NCI-H2107 treated with DMSO at 0.1 percent for 48 hours (cell line): Measurements from ENCODE around the gene ODAD4.

Experiments
- DNase-seq: peaks from one replicate; lab custom pipeline; 2025; ENCODE audit not compliant: unreplicated experiment; lab: John Stamatoyannopoulos, UW

The ODAD4 gene

GRCh38 chr17:41967921-41968578 is 37.6 kb downstream of the ODAD4 start:
- DNase-seq: no peak

DNA sequence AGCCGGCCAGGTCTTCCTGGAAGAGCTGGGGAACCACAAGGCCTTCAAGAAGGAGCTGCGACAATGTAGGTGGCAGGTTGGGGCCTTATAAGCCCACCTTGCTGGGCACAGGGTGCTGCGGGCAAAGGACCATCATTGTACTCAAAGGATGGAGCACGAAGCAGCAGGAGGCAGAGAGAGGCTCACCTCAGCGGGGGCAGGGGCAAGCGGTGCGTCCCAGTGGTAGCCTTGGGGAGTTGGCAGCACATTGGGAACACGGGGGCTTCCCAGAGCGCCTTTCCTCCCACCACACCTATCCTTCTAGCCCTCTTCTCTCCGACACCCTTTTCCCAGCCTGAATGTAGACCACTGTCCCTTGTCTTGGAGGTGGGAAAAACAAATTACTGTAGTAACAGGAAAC is 38.3 kb downstream of the ODAD4 start:
- no peak for DNase-seq

GRCh38 chr17:41970901-41971331 is 40.5 kb downstream of the ODAD4 start:
- DNase-seq: no peak

DNA sequence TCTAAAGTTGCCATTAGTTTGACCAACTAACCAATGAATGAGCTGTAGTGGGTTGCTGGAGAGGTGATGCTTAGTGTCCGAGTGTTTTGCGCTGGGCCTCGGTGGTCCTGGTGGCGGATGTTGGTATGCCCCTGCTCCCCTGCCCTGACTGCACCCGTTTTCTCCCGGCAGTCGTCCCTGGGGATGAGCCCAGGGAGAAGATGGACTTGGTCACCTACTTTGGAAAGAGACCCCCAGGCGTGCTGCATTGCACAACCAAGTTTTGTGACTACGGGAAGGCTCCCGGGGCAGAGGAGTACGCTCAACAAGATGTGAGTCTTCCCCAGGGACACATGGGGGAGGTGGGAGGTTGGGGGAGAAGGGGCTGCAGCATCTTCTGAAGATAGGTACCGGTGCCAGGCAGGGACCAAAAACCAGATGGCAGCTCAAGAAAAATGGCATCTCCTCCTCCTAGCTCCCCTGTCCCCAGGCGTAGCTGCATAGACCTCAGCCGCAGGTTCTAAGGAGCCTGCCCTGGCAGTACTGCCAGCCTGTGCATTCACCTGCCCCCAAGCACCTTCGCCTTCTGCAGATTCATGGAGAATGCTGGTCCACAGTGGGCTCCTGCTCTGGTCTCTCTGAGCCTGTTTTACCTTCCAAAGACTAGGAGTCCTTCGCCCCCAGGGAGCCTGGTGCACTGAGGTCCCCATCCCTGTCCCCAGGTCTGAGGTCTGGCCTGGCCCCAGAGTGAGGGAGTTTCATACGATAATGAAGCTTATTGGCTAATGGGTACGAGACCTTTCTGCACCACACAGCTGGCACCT is 41.5 kb downstream of the ODAD4 start:
- DNase-seq: no peak

- peak; percentile 72 for DNase-seq
These were observed 42.4 kb downstream of the ODAD4 start for GRCh38 chr17:41972571-41973407.

DNA sequence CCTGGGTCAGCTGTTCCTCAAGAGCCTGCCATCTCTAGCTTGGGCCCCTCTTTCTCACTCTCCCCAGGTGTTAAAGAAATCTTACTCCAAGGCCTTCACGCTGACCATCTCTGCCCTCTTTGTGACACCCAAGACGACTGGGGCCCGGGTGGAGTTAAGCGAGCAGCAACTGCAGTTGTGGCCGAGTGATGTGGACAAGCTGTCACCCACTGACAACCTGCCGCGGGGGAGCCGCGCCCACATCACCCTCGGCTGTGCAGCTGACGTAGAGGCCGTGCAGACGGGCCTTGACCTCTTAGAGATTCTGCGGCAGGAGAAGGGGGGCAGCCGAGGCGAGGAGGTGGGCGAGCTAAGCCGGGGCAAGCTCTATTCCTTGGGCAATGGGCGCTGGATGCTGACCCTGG is 43.0 kb downstream of the ODAD4 start:
- DNase-seq: no peak

DNA sequence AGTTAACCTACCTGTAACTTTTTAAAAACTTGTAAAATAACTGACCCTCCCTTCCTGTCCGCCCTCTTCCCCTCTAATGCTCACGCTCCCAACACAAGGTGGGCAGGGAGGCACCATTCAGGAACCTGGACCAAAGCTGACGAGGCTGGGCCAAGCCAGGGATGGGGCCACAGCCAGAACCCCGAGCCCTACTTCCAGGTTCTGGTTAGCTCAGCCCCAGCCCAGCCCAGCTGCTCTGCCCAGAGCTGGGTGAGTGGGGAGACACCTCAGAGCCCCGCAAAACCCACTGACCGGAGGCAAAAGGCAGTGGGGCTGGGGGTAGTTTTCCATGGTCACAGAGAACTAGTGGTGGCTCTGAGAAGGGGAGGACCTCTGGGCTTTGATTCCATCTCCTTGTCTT is 43.6 kb downstream of the ODAD4 start:
- no peak for DNase-seq

- no peak for DNase-seq
These were observed 44.2 kb downstream of the ODAD4 start for GRCh38 chr17:41974658-41975057.

DNA sequence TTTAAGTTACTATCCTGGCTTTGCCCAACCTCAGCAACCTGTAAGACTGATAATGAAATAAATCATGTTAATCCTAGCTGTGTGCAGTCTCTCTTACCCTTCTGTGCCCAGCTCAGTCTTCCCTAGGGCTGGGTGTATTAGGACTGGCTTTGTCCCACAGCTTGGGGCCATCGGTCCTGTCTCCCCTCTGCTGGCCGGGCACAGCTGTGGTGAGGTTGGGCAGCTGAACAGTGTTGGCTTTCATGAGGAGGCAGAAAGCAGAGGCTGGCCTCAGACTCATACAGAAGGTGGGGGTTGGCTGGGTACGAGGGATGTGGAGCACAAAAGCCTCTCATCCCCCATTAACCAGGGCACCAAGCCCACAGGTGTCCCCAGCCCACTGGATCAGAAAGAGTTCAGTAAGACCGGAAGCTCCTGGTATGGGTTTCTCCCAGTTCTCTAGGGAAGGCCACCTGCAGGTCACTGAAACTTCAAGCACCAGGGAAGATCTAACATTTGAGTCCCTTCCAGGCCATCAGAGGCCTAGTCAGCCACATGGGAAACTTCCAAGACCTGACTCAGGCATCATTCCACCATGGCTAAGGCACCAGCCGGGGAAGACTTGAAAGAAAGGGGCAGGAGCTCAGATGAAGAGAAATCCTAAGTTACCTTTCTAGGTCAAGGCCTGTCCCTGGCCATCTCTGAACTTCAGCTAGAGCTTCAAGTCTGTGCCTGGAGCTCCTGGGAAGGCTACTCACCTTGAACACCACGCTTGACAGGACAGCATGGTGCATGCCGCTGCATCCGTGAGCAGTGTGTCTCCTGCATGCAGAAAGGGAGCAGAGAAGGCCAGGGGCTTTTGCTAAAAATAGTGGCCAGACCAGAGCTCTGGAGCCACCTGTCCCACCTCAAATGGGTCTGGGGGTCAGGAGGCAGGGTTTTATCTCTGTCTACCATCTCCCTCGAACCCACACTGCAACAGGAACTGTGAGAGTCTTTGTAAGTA is 45.0 kb downstream of the ODAD4 start:
- DNase-seq: no peak

GRCh38 chr17:41976142-41976768 is 45.8 kb downstream of the ODAD4 start:
- no peak for DNase-seq

DNA sequence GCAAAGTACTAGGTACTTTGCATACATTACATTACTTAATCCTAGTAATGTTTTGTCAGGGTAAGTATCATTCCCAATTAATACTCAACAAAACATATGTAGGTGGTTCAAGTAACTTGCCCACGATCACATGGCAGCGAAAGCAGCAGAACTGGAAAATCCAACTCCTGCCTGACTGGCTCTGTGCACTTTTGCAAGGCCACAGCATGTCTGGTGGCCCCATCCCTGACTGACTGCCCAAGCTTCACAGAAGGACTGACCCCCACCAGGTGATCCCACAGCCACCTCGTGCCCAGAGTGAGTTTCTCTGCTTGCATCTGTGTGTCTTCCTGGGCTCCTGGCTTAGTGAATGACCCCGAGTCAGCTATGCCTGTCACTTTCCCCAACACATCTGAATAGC is 47.6 kb downstream of the ODAD4 start:
- no peak for DNase-seq

- no peak for DNase-seq
These were observed 51.8 kb downstream of the ODAD4 start for GRCh38 chr17:41982026-41982760.

GRCh38 chr17:41984454-41984853 is 54.0 kb downstream of the ODAD4 start:
- DNase-seq: no peak

- DNase-seq: no peak
These were observed 55.5 kb downstream of the ODAD4 start for GRCh38 chr17:41985919-41986318.

DNA sequence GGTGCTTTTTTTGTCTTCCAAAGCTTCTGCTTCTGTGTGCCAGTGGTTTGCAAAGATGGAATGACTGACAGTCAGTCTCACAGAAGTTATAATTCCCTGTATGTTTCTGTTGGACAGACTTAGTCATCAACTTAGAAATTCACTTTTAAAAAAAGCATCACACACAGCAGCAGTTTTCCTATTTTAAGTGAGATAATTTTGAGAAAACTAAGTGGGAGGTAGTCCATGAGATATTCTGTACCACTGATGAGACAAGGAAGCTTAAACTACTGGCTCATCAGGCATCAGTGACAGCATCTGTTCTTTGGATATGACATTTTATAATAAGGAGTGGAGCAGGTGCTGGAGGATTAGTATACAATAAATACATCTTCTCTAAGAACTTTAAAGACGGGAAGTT is 56.2 kb downstream of the ODAD4 start:
- DNase-seq: no peak

DNA sequence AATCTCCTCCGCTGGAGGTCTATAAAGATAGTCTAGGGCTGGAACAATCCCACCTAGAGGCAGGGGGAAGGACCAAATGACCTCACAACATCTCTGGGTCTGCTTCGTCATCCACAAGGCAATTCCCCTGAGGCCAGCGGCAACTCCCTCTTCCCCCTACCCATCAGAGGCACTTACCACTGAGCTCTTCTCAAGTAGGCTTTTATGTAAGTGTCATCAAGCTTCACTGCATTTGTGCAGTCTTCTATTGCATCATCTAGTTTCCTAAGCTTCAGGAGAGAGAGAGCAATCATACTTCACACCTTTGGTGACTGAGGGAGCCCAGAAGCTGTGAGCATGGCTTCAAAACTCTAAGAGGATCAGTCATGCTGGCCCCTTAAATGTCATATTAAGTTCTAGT is 57.2 kb downstream of the ODAD4 start:
- peak; percentile 23 for DNase-seq

DNA sequence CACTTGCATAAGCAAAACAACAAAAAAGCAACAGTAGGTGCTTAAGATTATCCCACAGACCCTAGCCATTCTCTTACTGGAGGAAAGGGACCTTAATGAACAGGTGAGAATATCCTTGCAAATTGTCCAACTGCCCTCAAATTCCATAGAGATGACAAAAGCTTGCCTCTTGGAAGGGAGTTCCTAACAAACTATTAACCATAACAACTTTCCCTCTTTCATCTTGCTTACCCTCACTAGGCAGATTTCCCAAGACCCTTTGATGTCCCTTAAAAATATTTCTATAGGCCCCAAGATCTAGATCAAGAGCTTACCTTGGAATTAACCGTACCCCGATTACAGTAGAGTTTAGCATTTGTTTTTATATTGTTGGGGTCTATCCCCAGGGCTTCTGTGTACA is 58.0 kb downstream of the ODAD4 start:
- no peak for DNase-seq

- DNase-seq: no peak
These were observed 59.4 kb downstream of the ODAD4 start for GRCh38 chr17:41989702-41990419.

GRCh38 chr17:41992576-41992975 is 62.2 kb downstream of the ODAD4 start:
- DNase-seq: no peak
